DND-41 (cell line): ENCODE results near the gene C22orf31.

Source experiments
- CTCF ChIP-seq: IDR thresholded peaks from 2 replicates; pipeline ENCODE4 v1.5.1; 2012; ENCODE audit warnings: borderline replicate concordance, low read length, moderate library complexity, mild to moderate bottlenecking; ENCODE audit not compliant: poor library complexity, severe bottlenecking; ENCODE audit errors: extremely low read depth
- EZH2 ChIP-seq: IDR thresholded peaks from 3 replicates; pipeline ENCODE4 v1.6.1; 2012; ENCODE audit warnings: borderline replicate concordance, low read depth, mild to moderate bottlenecking, moderate library complexity, low read length, inconsistent platforms; ENCODE audit not compliant: severe bottlenecking

GRCh38 chr22:29109822-29110221 is 48.2 kb upstream of the C22orf31 start:
- TF ChIP-seq CTCF, result no peak
- TF ChIP-seq EZH2, result no peak
